ENCODE data around the gene SHISA5. TPM values are rescaled to one million over a fixed set of nuclear protein-coding genes. Genes with fewer than 3 reads are reported as not detected.
A peak's percentile ranks its signal among the peaks of the same experiment; 100 is the strongest.

Gene SHISA5
- total RNA-seq, 1 donor from 2014 or later = 283 TPM

DNA sequence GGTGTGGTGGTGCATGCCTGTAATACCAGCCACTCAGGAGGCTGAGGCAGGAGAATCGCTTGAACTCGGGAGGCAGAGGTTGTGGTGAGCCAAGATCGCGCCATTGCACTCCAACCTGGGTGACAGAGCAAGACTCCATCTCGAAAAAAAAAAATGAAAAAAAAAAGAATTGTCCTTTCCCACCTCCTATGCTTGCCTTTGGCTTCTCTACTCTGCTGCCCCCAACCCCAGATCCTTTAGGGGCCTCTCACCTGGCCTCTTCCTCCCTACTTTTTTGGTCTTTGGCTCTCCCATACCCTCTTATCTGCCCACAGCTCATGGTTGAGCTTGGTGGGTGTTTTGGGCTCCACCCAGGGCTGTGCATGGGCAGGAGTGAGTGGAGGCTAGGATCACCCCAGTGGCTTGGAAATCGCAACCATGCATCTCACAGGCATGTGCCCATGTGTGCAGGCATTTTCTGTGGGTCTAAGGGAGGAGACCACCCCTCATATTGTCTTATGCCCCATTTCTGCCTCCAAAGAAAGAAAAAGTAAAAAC, 2.1 kb upstream of the SHISA5 start:
- H3K27me3 Mint-ChIP-seq (ENCODE audit: unreplicated experiment) = peaks cover 2% of the 10 kb centered on the region
- no peak overlapping the region for H3K4me3 Mint-ChIP-seq (ENCODE audit: unreplicated experiment)
- peak overlapping the region; percentile 14 for H3K27ac Mint-ChIP-seq (ENCODE audit: unreplicated experiment)
- peaks cover 11% of the 10 kb centered on the region for H3K36me3 Mint-ChIP-seq (ENCODE audit: low read depth, unreplicated experiment)
- H3K4me1 Mint-ChIP-seq (ENCODE audit: unreplicated experiment) = peaks cover 41% of the 10 kb centered on the region
- no peaks in the 10 kb centered on the region for H3K9me3 Mint-ChIP-seq (ENCODE audit: unreplicated experiment)
- no peak for DNase-seq (ENCODE audit: low spot score)
- TF ChIP-seq, protein P1, sequence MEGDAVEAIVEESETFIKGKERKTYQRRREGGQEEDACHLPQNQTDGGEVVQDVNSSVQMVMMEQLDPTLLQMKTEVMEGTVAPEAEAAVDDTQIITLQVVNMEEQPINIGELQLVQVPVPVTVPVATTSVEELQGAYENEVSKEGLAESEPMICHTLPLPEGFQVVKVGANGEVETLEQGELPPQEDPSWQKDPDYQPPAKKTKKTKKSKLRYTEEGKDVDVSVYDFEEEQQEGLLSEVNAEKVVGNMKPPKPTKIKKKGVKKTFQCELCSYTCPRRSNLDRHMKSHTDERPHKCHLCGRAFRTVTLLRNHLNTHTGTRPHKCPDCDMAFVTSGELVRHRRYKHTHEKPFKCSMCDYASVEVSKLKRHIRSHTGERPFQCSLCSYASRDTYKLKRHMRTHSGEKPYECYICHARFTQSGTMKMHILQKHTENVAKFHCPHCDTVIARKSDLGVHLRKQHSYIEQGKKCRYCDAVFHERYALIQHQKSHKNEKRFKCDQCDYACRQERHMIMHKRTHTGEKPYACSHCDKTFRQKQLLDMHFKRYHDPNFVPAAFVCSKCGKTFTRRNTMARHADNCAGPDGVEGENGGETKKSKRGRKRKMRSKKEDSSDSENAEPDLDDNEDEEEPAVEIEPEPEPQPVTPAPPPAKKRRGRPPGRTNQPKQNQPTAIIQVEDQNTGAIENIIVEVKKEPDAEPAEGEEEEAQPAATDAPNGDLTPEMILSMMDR (IDR thresholded peaks at IDR 0.05; ENCODE audit: unreplicated experiment) = no peak

DNA sequence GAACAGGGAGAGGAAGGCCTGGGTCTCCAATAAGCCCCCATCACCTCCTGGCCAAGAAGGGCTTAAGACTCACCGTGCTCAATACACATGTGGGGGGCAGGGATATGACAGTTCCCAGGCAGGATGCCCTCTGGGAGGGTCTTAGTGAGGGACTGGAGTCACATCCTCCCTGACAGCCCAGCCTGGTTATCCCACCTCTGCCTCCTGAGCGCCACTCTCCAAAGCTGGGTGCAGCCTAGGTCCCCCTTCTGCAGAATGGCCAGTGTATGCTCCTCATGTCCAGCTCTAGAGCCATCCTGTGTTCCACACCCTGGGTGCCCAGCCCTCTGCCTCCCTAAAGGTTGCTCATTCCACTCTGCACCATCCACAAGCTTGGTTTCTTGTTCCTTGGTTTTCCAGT, 1.2 kb upstream of the SHISA5 start:
- TF ChIP-seq, protein P1 (IDR thresholded peaks at IDR 0.05; ENCODE audit: unreplicated experiment) = no peak
- peaks cover 16% of the 10 kb centered on the region for H3K36me3 Mint-ChIP-seq (ENCODE audit: low read depth, unreplicated experiment)
- peak overlapping the region; percentile 73 for H3K4me3 Mint-ChIP-seq (ENCODE audit: unreplicated experiment)
- H3K27ac Mint-ChIP-seq (ENCODE audit: unreplicated experiment) = no peak overlapping the region
- no peak for DNase-seq (ENCODE audit: low spot score)
- no peaks in the 10 kb centered on the region for H3K9me3 Mint-ChIP-seq (ENCODE audit: unreplicated experiment)
- peaks cover 45% of the 10 kb centered on the region for H3K4me1 Mint-ChIP-seq (ENCODE audit: unreplicated experiment)
- H3K27me3 Mint-ChIP-seq (ENCODE audit: unreplicated experiment) = peaks cover 2% of the 10 kb centered on the region

DNA sequence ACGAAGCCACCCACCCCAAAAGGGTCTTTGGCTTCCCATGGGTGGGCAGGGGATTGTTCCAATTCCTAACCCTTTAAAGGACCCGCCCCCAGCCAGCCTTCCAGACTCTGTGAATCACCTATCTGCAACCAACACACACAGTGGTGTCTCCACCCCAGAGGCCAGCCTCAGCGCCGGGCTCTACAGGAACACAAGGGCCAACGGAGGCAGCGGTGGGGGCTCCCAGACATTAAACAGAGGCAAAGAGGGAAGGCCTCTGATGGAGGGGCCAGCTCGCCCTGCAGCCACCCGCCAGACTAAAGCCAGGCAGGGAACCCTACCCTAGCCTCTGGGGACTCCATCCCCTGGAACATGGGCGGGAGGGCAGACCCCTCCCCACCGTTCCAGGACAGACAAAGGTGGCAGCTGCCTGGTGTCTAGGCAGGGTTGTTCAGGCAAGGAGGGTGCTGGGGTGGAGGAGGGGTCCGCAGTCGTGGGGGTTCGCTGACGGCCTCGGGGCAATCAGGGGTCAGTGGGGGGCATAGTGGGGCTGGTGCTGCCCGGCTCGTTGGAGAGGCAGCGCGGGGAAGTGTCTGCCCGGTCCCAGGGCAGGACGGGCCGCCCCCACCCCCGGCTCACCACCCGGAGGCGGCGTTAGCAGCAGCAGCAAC, 448 bp downstream of the SHISA5 start:
- TF ChIP-seq, protein P1 (IDR thresholded peaks at IDR 0.05; ENCODE audit: unreplicated experiment) = no peak
- peaks cover 21% of the 10 kb centered on the region for H3K36me3 Mint-ChIP-seq (ENCODE audit: low read depth, unreplicated experiment)
- peaks cover 47% of the 10 kb centered on the region for H3K4me1 Mint-ChIP-seq (ENCODE audit: unreplicated experiment)
- H3K9me3 Mint-ChIP-seq (ENCODE audit: unreplicated experiment) = no peaks in the 10 kb centered on the region
- H3K27me3 Mint-ChIP-seq (ENCODE audit: unreplicated experiment) = peaks cover 2% of the 10 kb centered on the region
- peak overlapping the region; percentile 67 for H3K27ac Mint-ChIP-seq (ENCODE audit: unreplicated experiment)
- DNase-seq (ENCODE audit: low spot score) = peak; percentile 31
- H3K4me3 Mint-ChIP-seq (ENCODE audit: unreplicated experiment) = peak overlapping the region; percentile 92

DNA sequence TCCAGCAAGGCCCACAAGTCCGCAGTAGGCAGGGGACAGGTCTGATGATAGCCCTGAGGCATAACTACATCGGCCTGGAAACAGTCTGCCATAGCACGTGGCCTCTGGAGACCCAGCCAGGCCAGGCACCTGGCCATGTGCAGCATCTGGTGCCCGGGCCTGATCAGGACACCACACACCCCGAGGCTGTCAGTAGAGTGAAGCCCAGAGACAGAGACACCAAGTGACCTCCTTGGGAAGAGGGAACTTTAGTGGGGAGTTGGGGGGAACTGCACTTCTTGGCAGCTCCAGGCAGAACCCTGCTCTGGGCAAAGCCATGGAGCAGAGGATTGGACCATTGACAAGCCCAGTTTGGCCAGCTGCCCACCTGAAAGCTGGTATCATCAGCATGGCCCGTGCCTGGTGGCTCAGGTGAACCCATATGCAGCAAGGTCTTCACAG, 1.2 kb downstream of the SHISA5 start:
- Mint-ChIP-seq H3K27me3 (ENCODE audit: unreplicated experiment) (peaks cover 2% of the 10 kb centered on the region), H3K4me3 (ENCODE audit: unreplicated experiment) (peak overlapping the region; percentile 92), H3K9me3 (ENCODE audit: unreplicated experiment) (no peaks in the 10 kb centered on the region), H3K27ac (ENCODE audit: unreplicated experiment) (peak overlapping the region; percentile 84), H3K4me1 (ENCODE audit: unreplicated experiment) (peaks cover 47% of the 10 kb centered on the region), H3K36me3 (ENCODE audit: low read depth, unreplicated experiment) (peaks cover 29% of the 10 kb centered on the region)
- TF ChIP-seq, protein P1 (IDR thresholded peaks at IDR 0.05; ENCODE audit: unreplicated experiment) = no peak
- no peak for DNase-seq (ENCODE audit: low spot score)

DNA sequence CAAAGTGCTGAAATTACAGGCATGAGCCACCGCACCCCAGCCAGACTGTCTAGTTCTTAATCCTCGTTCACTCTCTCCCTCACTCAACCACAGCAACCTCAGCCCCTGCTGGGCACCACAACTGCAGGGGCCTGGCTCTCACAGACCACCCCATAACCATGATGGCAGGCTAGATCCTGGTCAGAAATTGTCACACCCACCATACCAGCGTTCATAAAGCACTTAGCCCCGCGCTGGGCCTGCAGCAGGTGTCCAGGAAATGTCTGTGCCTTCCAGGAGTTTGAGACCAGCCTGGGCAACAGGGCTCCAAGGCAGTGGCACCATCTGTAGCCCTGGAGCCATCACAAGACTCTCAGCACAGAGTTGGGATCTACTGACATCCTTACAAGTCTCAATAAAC, 1.9 kb downstream of the SHISA5 start:
- H3K4me3 Mint-ChIP-seq (ENCODE audit: unreplicated experiment) = peak overlapping the region; percentile 92
- H3K9me3 Mint-ChIP-seq (ENCODE audit: unreplicated experiment) = no peaks in the 10 kb centered on the region
- peaks cover 47% of the 10 kb centered on the region for H3K4me1 Mint-ChIP-seq (ENCODE audit: unreplicated experiment)
- H3K27ac Mint-ChIP-seq (ENCODE audit: unreplicated experiment) = peak overlapping the region; percentile 84
- peaks cover 2% of the 10 kb centered on the region for H3K27me3 Mint-ChIP-seq (ENCODE audit: unreplicated experiment)
- TF ChIP-seq, protein P1 (IDR thresholded peaks at IDR 0.05; ENCODE audit: unreplicated experiment) = no peak
- peaks cover 31% of the 10 kb centered on the region for H3K36me3 Mint-ChIP-seq (ENCODE audit: low read depth, unreplicated experiment)
- DNase-seq (ENCODE audit: low spot score) = no peak

Measured in endothelial cell (in vitro differentiated cells).